HG02798 (cell line): Measurements from ENCODE around the gene LYRM4.
A peak's percentile ranks its signal among the peaks of the same experiment; 100 is the strongest.

Source experiments
- ATAC-seq: cut with Tn5 transposase; IDR thresholded peaks from one replicate; pipeline ENCODE4 v1.9.1; 2021; ENCODE audit warnings: mild to moderate bottlenecking; ENCODE audit not compliant: unreplicated experiment, poor library complexity

Gene LYRM4

DNA sequence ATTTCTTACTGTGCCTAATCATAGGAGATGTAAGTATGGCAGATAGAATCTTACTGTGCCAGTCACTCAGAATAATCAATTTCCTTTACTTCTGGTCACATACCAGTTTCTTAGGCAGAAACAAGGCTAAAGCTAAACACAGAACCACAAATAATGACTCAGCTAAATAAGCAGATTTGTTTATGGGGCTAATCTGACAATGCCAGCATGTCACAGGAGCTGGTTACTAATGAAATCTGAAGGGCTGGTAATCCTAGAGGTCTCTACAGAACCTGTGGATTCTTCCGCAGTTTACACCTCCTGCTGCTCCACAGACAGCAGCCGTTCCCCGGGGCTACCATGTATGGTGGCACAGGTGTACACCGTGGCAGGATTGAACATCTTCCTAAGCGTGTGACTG, 80.8 kb downstream of the LYRM4 start:
- no peak for ATAC-seq

DNA sequence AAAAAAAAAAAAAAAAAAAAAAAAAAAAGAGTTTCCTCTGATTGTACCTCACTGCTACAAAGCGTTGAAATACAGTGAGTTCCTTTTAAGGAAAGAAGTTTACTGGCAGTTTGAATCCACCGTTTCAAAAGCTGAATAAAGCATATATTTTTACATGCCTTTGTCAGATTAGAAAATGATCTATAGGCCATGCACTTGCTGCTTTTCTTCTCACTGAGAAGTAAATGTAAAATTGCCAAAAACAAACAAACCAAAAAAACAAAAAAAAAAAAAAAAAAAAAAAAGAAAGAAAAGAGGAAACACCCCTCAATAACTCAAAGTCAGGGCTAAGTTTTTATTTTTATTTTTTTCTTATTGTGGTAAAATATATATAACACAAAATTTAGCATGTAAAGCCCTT, 81.9 kb downstream of the LYRM4 start:
- no peak for ATAC-seq

DNA sequence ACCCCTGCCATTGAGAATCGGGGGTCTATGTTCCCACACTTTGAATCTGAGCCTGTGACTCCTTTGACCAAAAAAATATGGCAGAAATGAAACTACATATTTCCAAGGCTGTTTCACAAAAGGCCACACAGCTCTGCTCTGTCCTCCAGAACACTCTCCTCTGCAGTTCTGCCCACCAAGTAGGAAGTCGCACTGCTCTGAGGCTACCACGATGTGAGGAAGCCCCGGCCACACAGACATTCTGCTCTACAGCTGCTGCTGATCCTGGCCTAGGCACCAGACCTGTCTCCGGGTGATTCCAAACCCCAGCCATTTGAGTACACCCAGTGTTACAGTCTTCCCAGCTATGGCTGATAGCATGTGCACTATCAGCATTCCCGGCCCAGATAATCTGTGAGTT, 85.1 kb downstream of the LYRM4 start:
- ATAC-seq, result no peak

DNA sequence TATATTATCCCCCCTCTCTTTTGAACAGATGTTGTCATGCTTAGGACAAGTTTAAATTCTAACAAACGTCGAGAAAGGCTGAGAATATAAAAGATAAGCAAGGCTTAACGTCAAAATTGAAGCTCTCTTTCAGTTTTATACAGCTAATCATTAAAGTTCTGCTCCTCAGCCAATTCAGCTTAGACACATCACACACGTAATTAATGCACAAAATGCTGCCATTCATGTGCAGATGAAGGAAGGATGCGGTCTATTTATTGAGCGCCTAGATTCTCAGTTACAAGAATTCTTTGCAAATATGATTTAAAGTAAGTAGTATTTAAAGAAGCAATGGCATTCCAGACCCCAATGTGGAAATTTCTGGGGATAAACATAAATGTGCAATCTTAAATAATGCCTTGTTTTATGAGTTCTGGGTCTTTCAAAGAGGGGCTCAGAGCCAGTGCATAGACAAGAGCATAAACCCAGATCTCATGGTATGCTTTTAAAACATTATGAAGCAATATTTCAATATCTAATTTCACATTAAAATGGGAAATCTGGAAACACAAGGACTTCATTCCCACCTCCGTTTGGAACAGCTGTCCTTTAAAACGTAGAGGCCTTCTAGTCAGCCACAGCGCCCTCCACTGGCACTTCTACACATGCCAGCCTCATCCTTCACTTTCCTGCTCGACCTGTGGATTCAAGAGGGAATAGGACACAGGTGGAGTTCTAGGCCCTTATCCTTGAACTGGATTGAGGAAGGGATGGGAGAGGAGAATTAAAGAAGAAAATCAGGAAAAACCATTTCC, 85.8 kb downstream of the LYRM4 start:
- no peak for ATAC-seq

DNA sequence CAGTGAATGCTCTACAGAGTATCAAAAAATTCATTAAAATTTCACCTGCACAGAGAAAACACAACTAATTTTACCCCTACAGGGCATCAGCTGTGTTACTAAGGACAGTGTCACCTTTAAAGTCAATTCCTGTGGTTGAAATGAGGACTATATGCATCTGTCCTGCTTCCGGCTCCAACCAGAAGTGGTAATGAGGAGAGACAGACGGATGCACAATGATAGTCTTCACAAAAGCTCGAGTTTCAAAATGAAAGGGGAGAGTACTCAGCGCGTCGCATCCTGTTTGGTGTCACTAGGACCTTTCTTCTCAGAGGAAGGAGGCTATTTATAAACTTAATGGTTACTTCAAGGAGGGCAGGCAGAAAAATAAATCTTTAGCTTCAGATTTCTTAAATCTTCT, 86.5 kb downstream of the LYRM4 start:
- peak; percentile 94 for ATAC-seq

DNA sequence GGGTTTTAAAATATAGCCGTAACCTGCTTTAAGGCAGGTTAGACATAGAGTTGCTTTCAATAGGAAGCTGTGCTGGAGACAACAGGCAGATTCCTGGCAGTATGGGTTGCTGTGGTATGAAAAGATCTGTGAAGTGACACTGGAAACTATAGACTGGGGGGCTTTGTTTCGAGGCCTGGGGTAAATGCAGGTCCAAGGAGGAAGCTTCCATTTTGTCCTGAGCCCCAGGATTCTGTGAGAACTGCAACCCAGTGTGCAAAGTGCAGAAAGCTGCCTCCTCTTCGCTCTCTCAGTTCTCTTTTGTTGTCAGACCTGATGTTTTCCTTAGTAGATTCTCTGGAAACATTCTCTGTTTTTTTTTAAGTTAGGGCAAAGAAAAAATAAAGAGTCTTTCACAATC, 86.9 kb downstream of the LYRM4 start:
- ATAC-seq, result no peak

DNA sequence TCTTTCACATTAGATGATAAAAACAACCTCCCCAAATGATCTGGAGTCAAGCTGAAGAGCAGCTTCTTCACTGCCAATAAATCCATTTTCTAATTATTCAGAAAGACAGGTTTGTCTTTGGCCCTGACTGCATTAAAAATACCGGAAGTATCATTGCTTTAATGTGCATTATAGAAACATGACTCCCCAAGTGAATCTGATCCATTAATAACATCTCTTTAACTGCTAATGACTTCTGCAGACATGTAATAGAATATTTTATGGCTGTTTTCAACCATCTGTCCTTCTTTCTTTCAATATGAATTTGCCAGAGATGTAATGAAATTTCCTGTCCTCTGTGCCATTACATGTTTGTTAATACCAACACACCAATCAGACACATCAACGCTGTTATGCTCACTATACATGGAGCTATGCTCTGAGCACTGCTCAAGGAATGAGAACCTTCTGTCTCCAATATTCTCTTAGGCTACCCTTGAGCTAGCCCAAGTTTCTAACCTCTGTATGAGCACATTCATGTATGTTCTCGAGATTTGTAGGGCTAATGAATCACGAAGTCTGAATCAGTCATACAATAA, 87.8 kb downstream of the LYRM4 start:
- no peak for ATAC-seq

DNA sequence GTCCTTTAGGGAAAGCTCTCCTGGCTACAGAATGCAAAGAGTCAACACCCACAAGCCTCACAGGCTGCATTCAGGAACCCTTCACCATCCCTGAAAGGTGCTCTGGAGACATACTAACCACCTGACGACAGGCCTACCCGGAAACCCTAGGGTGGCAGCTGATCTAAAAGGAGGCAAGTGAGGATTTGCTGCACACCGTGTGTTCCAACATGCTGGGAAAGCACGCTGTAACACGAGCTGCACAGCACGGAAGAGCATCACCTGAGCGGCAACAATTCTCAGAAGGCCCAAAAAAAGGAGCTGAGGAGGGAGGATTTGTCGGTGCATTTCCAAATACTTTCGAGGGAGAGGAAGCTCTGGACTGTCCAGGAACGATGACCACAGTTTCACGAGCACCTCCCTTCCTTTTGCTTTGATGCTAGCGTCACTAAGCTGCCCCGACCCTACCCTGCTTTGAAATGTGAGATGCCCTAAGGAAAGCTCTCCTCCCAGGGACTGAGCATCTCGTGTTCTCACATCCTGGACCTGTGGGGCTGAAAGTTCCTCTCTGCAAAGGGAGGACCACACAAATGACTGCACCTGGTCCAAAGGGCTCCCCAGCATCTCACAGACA, 88.6 kb downstream of the LYRM4 start:
- ATAC-seq, result no peak

DNA sequence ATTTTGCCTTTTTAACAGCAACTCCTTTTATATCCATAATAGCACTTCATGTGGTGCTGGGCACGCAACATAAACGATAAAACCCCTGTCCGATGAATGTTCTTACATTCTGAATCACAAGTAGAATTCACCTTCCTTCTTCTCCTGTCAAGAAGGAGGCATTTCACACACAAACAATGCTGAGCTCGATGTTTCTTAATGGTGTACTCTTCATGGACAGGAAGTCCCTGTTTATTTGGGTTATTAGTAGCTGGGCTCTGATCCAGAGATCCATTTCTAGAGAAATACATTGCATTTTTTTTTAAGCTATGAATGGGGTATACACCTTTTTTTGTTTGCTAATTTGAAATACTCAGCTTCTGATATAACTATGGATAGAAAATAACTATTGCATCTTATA, 93.2 kb downstream of the LYRM4 start:
- no peak for ATAC-seq

DNA sequence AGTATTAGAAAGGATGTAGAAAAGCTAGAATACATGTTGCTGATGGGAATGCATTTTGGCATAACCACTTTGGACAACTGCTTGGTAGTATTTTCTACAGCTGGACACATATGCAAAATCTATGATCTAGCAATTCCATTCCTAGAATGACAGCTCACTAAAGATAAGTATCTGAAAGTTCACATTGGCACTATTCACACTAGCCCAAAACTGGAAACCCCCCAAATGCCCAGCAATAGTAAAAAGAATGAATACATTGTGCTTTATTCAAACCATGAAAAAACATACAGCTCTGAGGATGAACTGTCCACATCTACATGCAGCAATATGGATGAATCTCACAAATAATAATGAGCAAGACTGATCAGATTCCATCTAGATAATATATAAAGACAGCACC, 96.7 kb downstream of the LYRM4 start:
- ATAC-seq, result no peak

DNA sequence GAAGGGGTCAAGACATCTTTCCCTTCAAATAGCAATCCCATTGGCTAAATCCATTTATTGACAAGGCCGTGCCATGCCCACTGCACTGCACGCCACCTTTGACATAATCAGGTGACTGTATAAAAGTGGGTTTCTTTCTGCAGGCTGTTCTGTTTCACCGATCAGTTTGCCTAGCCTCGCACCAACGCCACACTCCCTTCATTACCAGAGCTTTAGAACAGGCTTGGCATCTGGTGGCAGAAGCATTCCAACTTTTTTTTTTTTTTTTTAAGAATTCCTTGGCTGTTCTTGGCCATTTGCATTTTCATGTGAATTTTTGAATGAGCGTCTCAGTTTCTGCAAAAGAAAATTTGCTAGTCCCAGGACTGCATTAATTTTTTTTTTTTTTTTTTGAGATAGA, 97.5 kb downstream of the LYRM4 start:
- ATAC-seq, result no peak

DNA sequence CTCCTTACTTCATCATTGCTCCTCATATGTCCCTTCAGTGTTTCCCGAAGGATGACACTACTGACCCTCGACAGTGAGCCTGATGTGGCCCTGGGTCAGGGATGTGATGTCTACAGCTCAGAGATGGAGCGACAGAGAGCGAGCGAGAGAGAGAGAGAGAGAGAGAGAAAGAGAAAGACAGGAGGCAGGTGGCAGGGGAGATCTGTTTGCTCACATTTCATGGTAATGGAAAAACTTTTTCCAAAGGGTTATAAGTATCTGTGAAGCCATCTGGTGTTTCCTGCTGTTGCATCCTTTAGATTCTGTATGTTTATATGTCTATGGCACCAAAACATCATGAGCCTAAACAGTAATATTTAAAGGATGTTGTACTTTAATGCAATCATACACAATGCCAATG, 98.4 kb downstream of the LYRM4 start:
- no peak for ATAC-seq

DNA sequence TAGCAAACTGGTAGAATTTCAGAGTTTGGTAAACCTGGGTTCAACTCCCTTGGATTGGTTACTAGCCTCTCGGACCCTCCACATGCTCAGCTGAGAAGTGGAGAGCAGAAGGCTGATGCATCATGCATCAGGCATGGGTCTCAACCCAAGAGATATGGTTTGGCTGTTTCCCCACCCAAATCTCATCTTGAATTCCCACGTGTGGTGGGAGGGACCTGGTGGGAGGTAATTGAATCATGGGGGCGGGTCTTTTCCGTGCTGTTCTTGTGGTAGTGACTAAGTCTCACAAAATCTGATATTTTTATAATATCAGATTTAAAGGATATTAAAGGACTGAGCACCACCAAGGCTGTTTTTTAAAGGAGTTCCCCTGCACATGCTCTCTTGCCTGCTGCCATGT, 100.5 kb downstream of the LYRM4 start:
- no peak for ATAC-seq

DNA sequence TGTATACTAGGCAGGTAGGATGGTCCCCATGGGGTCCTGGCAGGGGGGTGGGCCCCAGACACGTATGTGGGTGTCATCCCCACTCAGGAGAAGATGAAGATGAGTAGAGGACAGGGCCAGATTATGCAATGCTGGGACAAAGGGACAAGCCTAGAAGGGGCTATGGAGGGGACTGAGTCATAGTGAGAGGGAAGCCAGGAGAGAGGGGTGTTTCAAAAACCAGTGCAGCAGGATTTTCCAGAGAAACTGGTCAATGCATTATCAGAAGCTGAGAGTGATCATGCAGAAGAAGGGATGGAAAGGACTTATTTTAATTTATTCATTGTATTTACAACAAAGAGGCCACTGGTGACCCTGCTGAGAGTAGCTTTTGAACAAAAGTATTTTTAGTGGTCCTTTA, 101.6 kb downstream of the LYRM4 start:
- ATAC-seq, result no peak

DNA sequence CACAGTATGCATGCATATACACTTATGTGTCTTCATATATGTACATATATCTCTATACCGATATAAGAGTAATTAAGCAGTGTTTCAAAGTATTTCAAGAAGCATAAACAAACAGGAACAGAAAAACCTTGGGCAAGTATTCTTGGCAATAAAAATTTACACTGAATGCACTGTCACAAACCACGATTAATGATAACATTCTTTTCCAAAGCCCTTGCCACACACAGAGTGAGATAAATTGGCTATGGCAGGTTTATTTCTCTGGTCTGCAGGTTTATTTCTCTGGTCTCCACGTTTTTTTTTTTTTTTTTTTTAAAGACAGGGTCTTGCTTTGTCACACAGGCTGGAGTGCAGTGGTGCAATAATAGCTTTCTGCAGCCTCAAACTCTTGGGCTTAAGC, 102.6 kb downstream of the LYRM4 start:
- ATAC-seq, result no peak

DNA sequence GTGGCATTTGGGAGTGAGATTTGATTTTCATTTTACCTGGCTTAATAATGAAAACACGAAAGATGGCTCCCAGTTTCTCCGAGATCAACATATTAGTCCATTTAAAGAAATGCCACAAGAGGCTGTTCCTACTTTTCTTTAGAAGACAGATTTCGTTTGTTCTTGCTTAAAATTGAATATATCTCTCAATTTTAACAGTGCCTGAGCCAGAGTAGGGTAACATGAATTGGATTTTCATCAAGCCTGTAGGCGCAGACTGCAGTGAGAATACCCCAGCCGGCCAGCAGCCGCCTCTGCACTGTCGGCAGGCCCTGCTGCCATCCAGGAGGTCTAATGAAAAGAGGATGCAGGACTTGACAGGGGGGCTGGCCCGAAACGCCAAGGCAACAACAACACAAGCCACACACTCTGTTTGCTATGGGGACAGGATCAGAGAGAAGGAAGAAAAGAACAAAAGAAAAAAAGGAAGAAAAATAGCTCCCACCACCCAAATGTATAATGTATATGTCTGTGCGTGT, 103.1 kb downstream of the LYRM4 start:
- ATAC-seq, result no peak

DNA sequence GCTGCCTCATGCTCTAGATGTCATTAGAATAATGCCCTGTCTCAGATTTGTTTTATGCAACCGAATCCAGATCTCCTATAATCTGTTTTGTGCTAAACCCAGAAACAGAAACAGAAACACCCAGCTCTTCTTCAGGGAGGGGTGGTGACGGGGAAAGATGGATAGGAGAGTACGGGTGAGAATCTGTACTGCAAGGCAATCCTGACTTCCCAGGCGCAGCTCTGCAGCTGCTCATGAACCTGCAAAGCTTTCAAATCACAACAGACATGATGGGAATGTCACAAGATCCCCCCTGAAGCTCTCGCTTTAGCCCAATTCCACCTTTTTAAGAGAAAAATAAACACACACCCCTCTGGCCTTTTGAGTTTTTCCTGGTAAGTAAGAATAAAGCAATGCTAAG, 104.1 kb downstream of the LYRM4 start:
- no peak for ATAC-seq

DNA sequence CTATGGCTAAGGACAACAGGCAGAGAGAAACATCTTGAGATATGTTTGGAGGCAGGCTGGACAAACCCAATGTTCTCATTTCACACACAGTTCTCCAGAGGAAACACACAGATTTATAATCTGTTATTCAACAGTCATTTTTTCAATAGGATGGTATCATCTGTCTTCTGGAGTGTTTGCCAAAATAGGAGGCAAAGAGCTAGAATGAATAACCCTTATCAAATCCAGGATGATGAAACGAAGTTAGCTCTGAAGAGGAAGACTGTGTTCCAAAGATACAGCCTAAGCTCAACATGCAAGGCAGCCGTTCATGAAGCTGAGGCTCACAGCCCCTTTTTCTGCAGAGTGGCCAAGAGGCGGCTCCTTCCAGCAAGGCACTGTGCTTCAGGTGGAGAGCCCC, 104.8 kb downstream of the LYRM4 start:
- no peak for ATAC-seq

DNA sequence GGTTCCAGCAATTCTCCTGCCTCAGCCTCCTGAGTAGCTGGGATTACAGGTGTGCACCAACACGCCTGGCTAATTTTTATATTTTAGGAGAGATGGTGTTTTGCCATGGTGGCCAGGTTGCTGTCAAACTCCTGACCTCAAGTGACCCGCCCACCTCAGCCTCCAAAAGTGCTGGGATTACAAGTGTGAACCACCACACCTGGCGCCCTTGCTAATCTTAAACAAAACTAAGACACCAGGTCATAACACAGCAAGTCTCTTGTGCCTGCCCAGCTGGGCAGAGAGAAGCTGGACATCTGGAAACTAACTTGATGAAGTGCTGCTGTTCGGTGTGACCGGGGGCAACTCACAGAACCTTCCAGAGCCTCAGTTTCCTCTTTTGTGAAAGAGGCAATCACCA, 107.6 kb downstream of the LYRM4 start:
- no peak for ATAC-seq

DNA sequence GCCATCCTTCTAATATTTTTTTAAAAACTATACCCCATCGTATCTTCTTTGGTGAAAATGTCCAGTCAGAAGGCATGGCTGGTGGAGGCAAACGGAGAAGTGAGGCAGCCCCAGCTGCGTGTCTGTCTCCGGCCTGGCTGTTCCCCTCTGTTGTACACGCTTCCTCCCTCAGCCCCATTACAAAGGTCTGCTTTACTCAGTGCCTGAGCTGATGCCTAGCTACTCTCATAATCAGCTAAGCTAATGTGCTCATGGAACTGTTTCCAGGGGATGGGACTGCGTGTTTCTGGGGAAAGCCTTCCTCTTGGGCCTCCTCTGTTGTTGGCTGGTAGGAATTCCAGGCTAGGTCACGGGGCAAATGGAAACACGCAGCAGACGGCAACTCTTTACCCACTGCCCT, 108.3 kb downstream of the LYRM4 start:
- no peak for ATAC-seq

DNA sequence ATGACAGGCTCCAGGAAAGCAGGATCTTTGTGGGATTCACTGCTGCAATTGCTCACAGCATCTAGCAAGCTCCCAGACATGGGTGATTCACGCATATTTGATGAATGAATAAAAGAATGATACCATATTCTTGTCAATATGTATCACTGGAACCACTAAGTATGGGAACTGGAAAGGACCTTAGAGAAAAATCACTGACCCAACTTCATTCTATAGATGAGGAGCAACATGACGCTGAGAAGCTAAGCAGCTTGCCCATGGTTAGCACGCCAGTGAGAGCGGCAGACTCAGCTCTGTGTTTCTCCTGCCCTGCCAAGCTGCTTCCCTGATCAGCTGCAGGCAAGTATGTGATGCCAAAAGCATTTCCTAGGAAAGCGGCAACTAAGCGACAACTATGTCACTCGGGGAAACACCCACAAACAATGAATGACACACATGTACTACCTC, 108.8 kb downstream of the LYRM4 start:
- no peak for ATAC-seq
